ENCODE results near the gene PHB1.

PHB1 gene

DNA sequence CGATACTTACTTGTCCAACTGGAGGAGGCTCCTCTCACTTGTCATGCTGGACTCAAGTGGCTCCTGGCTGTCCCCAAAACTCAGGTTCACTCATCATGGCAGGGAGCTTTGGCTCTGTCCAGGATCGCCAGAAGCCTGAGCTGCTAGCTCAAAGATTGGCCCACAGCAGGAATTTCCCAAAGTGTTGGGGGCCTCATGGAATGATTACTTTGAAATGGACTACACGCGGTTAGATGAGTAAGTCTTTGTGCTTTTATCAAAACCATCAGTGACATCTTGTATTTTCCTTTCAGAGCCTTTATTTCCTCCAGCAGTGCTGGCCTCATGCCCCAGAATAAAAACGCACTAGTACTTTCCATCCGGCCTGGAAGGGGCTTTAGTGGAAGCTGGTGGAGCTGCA, 29.2 kb upstream of the PHB1 start:
- H3K4me3 ChIP-seq (ENCODE audit: low read depth, low read length), result no peak overlapping the region
- POLR2A ChIA-PET, result no interaction called here
- CTCF ChIA-PET, result interaction anchor here (1.2 to 2.6 kb wide), 5 partner anchors 9 to 113 kb away, joined by 3 to 21 read pairs (median 5); no protein-coding TSS in a partner anchor
- TF ChIP-seq, protein P1, sequence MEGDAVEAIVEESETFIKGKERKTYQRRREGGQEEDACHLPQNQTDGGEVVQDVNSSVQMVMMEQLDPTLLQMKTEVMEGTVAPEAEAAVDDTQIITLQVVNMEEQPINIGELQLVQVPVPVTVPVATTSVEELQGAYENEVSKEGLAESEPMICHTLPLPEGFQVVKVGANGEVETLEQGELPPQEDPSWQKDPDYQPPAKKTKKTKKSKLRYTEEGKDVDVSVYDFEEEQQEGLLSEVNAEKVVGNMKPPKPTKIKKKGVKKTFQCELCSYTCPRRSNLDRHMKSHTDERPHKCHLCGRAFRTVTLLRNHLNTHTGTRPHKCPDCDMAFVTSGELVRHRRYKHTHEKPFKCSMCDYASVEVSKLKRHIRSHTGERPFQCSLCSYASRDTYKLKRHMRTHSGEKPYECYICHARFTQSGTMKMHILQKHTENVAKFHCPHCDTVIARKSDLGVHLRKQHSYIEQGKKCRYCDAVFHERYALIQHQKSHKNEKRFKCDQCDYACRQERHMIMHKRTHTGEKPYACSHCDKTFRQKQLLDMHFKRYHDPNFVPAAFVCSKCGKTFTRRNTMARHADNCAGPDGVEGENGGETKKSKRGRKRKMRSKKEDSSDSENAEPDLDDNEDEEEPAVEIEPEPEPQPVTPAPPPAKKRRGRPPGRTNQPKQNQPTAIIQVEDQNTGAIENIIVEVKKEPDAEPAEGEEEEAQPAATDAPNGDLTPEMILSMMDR (IDR thresholded peaks at IDR 0.05; ENCODE audit: insufficient read depth, low read length, missing control alignments), result no peak
- DNase-seq (ENCODE audit: low read depth, low spot score), result no peak

DNA sequence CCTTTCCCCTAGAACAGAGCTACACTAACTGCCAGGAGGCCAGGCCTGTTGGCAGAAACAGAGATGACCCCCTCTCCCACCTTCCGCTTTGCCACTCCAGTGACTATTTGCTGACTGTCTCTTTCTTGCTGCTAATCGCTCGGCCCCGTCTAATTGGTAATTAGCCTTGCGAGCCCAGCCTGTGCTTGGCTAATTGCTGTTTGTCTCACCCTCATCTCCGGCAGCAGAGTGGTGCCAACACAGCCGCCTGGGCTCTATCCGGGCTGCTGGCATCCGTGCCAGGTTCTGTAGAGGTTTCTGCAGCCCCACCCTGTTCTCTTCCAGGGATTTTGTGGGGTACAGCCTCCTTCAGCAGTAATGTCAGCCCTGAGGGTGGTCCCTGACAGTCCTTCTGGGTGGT, 27.4 kb upstream of the PHB1 start:
- no peak overlapping the region for H3K4me3 ChIP-seq (ENCODE audit: low read depth, low read length)
- TF ChIP-seq, protein P1 (IDR thresholded peaks at IDR 0.05; ENCODE audit: insufficient read depth, low read length, missing control alignments), result no peak
- DNase-seq (ENCODE audit: low read depth, low spot score), result no peak
- POLR2A ChIA-PET, result no interaction called here
- CTCF ChIA-PET, result interaction anchor here (1.3 to 11.6 kb wide), 2 partner anchors 103 to 112 kb away, joined by 3 to 376 read pairs; no protein-coding TSS in a partner anchor

DNA sequence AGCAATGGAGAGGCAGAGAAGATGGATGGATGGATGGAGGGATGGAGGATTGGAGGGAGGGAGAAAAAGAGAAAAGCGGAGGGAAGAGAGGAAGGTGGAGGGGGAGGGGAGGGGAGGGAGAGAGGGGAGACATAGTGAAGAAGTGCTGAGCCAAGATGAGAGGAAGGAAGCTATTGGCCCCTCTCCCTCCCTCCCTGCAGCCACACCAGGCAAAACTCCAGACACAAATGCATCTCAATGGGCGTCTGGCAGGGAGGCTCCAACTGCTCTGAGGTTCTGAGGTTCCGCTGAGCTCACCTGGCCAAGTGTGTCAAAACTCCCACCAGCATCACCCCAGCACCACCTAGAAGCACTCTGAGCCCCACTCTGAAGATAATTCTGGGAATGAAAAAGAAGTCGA, 26.9 kb upstream of the PHB1 start:
- POLR2A ChIA-PET, result no interaction called here
- no peak overlapping the region for H3K4me3 ChIP-seq (ENCODE audit: low read depth, low read length)
- no peak for DNase-seq (ENCODE audit: low read depth, low spot score)
- CTCF ChIA-PET, result interaction anchor here (1.3 to 11.6 kb wide), 2 partner anchors 104 to 113 kb away, joined by 3 to 376 read pairs; no protein-coding TSS in a partner anchor
- TF ChIP-seq, protein P1 (IDR thresholded peaks at IDR 0.05; ENCODE audit: insufficient read depth, low read length, missing control alignments), result no peak

DNA sequence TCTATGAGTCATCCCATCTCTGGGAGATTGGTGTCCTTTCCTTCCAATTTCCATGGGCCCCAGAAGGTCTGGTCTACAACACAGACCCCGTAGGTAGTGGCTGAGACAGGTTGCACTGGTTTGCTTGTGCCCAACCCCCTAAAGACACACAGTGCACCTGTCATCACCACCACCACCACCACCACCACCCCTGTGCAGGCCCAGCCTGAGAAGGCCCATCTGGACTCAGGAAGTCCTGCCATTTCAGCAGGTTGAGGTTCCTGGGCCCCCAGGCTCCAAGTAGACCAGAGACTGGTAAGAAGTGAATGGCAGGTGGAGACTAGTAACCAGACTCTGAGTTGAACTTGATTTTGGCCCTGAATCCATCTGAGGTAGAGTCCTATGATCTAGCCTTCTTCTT, 25.9 kb upstream of the PHB1 start:
- TF ChIP-seq, protein P1 (IDR thresholded peaks at IDR 0.05; ENCODE audit: insufficient read depth, low read length, missing control alignments), result no peak
- no peak for DNase-seq (ENCODE audit: low read depth, low spot score)
- H3K4me3 ChIP-seq (ENCODE audit: low read depth, low read length), result no peak overlapping the region
- POLR2A ChIA-PET, result no interaction called here
- CTCF ChIA-PET, result interaction anchor here (11.6 kb wide), 1 partner anchor 114 kb away, joined by 376 read pairs; no protein-coding TSS in a partner anchor

DNA sequence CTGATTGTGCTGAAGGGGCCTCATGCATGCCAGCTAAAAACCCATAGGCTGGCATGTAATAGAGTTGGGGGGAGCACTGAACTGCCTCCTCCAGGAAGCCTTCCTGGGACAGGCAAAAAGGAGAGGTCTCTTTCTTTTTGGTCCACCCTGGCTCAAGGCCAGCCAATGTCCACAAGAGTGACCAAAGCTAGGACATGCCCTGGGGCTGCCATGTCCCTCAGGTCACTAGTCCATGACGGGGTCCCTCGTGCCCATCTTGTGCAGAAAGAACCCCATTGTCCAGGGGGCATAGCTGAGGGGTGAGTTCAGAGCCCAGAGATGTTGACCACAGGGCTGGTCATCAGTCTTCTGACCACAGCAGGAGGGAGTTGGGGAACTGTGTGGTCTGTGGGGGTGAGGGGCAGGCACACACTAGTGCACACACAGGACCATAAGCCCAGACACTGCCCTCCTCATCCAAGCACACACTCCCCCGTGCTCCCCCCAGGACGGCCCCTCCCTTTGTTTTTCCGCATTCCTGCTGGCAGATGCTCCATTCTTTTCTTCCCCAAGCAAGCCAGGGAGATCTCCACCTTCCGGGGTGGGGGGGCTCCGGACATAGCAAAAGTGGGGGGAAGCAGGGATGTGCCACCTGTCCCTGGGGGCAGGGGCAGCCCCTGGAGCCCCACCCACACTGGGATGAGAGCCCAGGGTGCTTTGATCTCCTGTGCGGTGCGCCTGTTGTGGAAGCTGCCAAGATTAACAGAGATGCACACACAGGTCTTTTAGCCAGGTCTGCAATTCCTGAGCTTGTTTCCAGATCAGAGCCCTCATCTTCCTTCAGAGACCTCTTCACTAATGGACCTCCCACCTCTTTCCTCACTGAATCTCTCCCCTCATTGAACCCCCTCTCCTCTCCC, 25.2 kb upstream of the PHB1 start:
- ChIA-PET POLR2A (no interaction called here), CTCF (interaction anchor here (0.7 to 11.6 kb wide), 3 partner anchors 14 to 115 kb away, joined by 3 to 376 read pairs (median 84); no protein-coding TSS in a partner anchor)
- TF ChIP-seq, protein P1 (IDR thresholded peaks at IDR 0.05; ENCODE audit: insufficient read depth, low read length, missing control alignments), result no peak
- H3K4me3 ChIP-seq (ENCODE audit: low read depth, low read length), result no peak overlapping the region
- no peak for DNase-seq (ENCODE audit: low read depth, low spot score)

DNA sequence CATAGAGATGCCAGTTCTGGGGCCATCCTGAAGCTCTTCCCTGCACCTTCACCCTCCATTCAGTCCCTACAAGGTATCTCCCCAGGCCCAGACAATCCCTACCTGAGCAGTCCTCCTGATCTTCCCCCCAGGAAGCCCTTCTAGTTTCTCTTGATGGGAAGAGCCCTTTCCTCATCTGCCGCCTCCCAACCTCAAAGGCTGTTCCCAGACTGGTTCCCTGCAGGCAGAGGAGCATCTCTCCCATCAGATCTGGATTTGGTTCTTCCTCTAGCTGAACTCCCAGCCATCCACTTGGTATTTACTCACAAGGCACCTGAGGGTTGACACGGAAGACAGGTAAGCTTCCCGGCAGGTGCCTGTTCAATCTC, 24.6 kb upstream of the PHB1 start:
- CTCF ChIA-PET, result interaction anchor here (0.7 to 11.6 kb wide), 3 partner anchors 14 to 115 kb away, joined by 3 to 376 read pairs (median 84); no protein-coding TSS in a partner anchor
- TF ChIP-seq, protein P1 (IDR thresholded peaks at IDR 0.05; ENCODE audit: insufficient read depth, low read length, missing control alignments), result no peak
- no peak overlapping the region for H3K4me3 ChIP-seq (ENCODE audit: low read depth, low read length)
- POLR2A ChIA-PET, result no interaction called here
- no peak for DNase-seq (ENCODE audit: low read depth, low spot score)
